Measurements from ENCODE around the gene PDE4A.
"Not testable (repeated sequence)": the region's sequence is repeated elsewhere in the genome, so short reads cannot be mapped to it uniquely, and the experiment has no call there.

The PDE4A gene

DNA sequence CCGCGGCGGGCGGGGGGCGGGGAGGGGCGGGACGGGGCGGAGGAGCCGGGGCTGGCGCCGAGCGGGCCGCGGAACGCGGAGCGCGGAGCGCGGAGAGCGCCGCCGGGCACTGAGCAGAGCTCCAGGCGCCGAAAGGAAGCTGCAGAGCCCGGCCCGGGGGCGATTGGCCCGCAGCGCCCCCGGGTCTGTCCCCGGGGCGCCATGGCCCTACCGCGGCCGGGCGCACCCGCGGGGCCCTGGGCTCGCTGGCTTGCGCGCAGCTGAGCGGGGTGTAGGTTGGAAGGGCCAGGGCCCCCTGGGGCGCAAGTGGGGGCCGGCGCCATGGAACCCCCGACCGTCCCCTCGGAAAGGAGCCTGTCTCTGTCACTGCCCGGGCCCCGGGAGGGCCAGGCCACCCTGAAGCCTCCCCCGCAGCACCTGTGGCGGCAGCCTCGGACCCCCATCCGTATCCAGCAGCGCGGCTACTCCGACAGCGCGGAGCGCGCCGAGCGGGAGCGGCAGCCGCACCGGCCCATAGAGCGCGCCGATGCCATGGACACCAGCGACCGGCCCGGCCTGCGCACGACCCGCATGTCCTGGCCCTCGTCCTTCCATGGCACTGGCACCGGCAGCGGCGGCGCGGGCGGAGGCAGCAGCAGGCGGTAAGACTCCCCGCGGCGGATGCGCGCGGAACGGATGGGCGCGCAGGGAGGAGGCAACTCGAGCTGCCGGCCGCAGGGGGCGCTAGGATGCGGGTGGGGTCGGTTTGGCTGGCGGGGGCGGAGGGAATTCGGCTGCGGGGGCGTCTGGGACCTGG lies at the start of gene PDE4A:
Gene PDE4A (plus strand): TSS at position 95 of the 796 bp plus-strand sequence. CDS start 227 bp downstream, at position 322.
- peak; percentile 64 for DNase-seq

DNA sequence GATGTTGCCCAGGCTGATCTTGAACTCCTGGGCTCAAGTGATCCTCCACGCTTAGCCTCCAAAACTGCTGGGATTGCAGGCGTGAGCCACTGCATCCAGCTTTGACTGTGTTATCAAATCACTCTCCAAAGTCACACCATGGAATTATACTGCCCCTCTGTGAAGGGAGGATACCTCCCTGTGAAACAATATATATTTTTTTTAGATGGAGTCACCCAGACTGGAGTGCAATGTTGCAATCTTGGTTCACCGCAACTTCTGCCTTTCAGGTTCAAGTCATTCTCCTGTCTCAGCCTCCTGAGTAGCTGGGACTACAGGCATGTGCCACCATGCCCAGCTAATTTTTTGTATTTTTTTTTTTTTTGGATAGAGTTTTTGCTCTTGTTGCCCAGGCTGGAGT lies 47.6 kb upstream of the PDE4A start:
- no peak for DNase-seq

DNA sequence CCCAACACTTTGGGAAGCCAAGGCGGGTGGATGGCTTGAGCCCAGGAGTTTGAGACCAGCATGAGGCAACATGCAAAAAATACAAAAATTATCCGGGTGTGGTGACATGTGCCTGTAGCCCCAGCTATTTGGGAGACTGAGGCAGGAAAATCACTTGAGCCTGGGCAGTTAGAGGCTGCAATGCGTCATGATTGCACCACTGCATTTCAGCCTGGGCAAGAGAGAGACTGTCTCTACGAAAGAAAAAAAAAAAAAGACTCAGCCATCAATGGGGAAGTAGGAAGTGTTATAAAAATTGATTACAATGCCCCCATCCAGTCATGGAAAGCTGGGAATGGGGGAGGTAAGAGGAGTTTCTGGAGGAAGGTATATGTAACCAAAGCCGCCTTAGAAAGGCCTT lies 45.4 kb upstream of the PDE4A start:
- DNase-seq, result no peak

- not testable (repeated sequence) for DNase-seq
Measured at GRCh38 chr19:10377140-10377640, 43.1 kb upstream of the PDE4A start.

- no peak for DNase-seq
Measured at GRCh38 chr19:10378124-10378523, 42.2 kb upstream of the PDE4A start.

DNA sequence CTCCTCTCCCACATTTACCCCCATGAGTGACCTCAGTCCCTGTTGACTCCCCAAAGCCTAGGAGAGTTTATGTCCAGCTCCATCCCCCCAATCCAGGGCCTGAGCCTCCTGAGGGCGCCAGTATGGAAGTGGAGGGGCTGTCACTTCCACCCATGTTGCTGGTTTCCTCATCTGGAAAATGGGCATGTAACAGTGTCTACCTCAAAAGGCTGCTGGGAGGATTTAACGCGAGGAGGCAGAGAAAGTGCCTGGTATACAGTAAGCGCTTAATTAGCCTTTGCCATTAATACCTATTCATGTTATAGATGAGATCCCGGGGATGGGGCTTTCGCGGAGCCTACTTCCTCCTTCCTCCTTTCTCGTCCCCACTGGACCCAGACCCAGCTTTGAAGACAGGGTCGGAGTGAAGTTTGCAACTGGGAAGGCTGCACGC lies 40.4 kb upstream of the PDE4A start:
- DNase-seq, result no peak

DNA sequence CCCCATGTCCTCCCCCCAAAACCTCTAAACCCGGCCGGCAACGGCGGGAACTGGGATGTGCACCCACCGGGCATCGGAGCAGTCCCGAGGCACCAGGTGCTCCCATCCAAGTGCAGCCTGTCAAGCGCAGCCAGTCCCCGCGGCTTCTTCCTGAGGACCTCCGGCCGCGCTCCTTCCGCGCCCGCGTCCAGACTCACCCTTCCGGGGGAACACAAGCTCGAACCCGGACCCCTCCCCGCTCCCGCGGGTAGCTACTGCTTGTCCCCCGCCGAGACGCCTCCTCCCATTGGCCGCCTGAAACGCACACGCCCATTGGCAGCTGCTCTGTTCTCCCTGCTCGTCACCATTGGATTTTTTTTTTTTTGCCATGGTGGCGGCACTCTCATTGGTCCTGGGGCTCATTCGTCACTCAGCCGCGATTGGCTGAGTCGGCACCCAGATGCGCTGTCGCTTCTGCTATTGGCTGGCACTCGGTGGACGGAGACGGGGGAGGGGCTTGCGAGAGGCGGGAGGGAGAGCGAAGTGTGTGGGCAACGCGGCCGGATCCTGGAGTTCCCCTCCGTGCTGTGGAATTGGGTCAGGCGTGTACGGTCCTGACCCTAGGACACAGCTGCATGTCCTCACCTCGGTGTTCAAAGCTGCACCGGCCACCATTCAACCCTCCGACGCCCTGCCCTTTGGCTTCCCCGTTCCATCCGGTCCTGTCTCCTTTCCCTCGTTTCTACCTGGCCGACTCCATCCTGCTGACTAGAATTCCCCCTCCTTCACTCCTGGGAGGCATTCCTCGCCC lies 39.8 kb upstream of the PDE4A start, which contains the start of gene TYK2:
Gene TYK2 (minus strand): TSS at position 260 of the 790 bp plus-strand sequence. CDS start 2,166 bp downstream, outside the sequence.
- peak; percentile 98 for DNase-seq

- DNase-seq, result not testable (repeated sequence)
Measured at GRCh38 chr19:10383223-10383499, 37.2 kb upstream of the PDE4A start.

DNA sequence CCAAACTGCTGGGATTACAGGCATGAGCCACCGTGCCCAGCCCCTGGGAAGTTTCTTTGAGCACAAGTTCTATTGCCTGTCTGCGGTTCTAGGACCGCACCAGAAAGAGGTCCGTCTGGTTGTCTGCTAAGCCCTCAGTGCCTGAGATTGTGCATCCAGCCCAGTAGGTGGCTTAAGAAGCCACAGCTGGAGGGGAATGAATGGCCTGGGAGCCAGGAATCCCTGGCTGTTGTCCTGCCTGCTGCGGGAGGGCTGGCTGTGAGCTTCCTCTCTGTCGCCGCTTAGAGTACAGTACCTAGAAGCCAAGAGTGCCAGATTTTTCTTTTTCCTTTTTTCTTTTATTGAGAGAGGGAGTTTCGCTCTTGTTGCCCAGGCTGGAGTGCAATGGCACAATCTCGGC lies 35.8 kb upstream of the PDE4A start:
- no peak for DNase-seq

GRCh38 chr19:10388957-10389356 lies 31.4 kb upstream of the PDE4A start:
- peak; percentile 85 for DNase-seq

- no peak for DNase-seq
Measured at GRCh38 chr19:10389863-10390262, 30.5 kb upstream of the PDE4A start.

- DNase-seq, result peak; percentile 77
Measured at GRCh38 chr19:10390652-10391286, 29.6 kb upstream of the PDE4A start.

- DNase-seq, result no peak
Measured at GRCh38 chr19:10392120-10392519, 28.2 kb upstream of the PDE4A start.

DNA sequence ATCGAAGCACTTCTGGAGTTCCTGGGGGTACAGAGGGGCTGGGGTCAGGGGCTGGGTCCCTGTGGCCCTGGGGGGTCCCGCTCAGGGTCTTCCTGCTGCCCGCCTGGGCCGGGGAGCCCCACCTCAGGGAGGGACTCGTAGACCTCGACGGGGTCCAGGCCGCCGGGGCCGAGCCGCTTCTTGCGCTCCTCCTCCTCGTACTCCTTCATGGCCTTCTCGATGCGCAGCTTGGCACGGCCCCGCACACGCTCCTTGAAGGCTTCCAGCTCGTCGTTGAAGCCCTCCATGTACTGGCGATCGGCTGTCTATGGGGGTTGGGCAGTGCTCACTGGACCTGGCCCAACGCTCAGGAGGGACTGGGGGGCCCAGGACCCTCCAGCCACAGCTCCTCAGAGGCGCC lies 27.2 kb upstream of the PDE4A start:
- no peak for DNase-seq

- no peak for DNase-seq
Measured at GRCh38 chr19:10395003-10395402, 25.3 kb upstream of the PDE4A start.

GRCh38 chr19:10395436-10395835 lies 24.9 kb upstream of the PDE4A start:
- no peak for DNase-seq

DNA sequence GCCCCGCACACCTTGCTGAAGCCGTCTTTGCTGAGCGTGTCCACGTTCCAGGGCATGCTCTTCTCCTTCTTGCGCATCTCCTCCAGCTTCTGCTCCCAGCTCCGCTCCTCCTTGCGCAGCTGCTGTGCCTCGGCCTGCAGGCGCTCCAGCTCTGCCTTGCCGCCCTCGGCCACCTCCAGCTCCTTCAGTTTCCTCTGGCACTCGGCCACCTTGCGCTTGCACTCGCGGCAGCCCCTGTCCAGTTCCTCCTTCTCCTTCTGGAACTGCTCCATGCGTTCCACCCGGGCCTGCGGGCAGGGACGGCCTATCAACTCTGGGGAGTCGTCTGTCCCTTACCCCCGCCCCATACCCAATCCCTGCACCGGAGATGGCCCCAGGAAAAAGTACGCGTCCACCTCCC lies 24.4 kb upstream of the PDE4A start:
- DNase-seq, result no peak

- DNase-seq, result no peak
Measured at GRCh38 chr19:10398819-10399218, 21.5 kb upstream of the PDE4A start.

DNA sequence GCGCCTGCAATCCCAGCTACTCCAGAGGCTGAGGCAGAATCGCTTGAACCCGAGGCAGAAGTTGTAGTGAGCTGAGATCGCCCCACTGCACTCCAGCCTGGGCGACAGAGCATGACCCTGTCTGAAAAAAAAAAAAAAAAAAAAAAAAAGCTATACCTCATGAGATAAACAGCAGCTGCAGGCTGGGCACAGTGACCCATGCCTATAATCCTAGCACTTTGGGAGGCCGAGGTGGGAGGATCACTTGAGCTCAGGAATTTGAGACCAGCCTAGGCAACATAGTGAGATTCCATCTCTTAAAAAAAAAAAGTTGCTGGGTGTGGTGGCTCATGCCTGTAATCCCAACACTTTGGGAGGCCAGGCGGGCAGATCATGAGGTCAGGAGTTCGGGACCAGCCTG lies 21.0 kb upstream of the PDE4A start:
- DNase-seq, result not testable (repeated sequence)

GRCh38 chr19:10399878-10400277 lies 20.5 kb upstream of the PDE4A start:
- no peak for DNase-seq

GRCh38 chr19:10402441-10403038 lies 17.8 kb upstream of the PDE4A start:
- DNase-seq, result peak; percentile 37

DNA sequence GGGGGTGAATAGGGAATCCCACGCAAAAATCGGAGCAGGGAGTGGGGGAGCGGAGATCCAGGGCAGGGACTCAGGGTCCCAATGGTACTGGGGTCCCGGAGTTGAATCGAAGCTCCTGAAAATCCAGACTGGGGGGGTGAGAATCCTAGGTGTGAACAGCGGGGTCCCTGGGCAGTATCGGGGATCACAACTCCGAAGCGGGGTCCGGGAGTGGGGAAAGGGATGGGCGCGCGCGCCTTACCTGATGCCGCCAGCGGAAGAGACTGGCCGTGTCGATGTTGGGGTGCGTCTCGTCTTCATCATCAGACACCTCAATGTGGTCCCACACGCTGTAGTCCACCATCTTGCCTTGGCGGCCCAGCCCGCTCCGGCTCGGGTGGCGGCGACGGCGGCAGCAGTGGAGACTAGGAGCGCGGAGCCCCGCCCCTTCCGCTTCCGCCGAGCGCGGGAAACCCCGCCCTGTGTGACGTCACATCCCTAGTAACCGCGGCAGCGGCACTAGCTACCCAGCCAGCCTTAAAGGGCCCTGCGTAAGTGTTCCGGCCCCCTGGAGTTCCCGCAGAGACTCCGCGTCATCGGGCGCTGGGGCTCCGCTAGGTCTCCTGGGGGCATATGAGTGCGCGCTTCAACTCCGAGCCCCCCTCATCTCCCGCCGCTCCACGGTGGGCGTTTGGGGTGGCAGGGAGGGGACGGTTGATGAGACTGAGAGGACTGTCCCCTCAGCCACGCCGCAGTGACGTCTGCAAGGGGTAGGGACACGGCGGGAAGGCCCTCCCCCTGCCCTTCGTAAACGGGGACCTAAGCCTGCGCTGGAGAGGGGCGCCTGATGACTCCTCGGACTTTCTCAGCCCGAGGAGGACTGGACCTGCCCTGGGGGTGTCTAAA lies 17.0 kb upstream of the PDE4A start, which contains the start of gene CDC37:
Gene CDC37 (minus strand): TSS at position 406 of the 885 bp plus-strand sequence. CDS start 63 bp downstream, at position 343.
- DNase-seq, result peak; percentile 98

Data from CD4-positive, alpha-beta T cell treated with Interleukin-17A for 1 hour (primary cell).